Measurements from ENCODE around the gene KRT86.

KRT86 gene

DNA sequence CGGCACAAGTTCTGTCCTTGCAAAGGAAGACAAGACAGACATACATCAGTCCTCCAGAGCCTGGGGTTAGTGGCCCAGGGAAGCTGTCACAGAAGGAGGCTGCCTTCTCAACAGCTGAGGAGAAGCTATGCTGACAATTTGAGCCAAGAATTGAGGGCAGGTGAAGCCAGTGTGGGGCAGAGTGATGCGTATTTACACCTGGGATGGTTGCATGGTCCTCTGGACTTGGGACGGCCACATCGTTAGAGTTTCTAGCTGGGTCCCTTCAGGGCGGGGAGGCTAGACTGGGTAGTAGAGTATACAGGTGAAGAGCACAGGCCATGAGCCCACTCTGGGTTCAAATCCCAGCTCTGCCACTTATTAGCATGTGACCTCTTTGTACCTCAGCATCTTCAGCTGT, 76.3 kb downstream of the KRT86 start:
- no peak for DNase-seq (ENCODE audit: low spot score in 2 of 2)
- H3K27ac Mint-ChIP-seq: no peak overlapping the region
- H3K36me3 Mint-ChIP-seq: no peaks in the 10 kb centered on the region
- peaks cover 28% of the 10 kb centered on the region for H3K4me1 Mint-ChIP-seq
- H3K9me3 Mint-ChIP-seq: no peaks in the 10 kb centered on the region
- H3K4me3 Mint-ChIP-seq: no peak overlapping the region
- no peak for ATAC-seq

- Mint-ChIP-seq H3K4me3 (no peak overlapping the region), H3K36me3 (no peaks in the 10 kb centered on the region), H3K27ac (no peak overlapping the region), H3K9me3 (no peaks in the 10 kb centered on the region), H3K4me1 (peaks cover 28% of the 10 kb centered on the region)
- DNase-seq (ENCODE audit: low spot score in 2 of 2) (peak; percentile 30 to 64), ATAC-seq (peak; percentile 96)
These were observed 77.0 kb downstream of the KRT86 start for GRCh38 chr12:52351196-52352059.

GRCh38 chr12:52352951-52353350, 78.5 kb downstream of the KRT86 start:
- H3K4me3 Mint-ChIP-seq: no peak overlapping the region

GRCh38 chr12:52353766-52354165, 79.3 kb downstream of the KRT86 start:
- H3K36me3 Mint-ChIP-seq: no peaks in the 10 kb centered on the region
- H3K4me1 Mint-ChIP-seq: peaks cover 35% of the 10 kb centered on the region
- no peak overlapping the region for H3K4me3 Mint-ChIP-seq
- ATAC-seq: no peak
- no peaks in the 10 kb centered on the region for H3K9me3 Mint-ChIP-seq
- no peak overlapping the region for H3K27ac Mint-ChIP-seq
- no peak for DNase-seq (ENCODE audit: low spot score in 2 of 2)

More at GRCh38 chr12:52352951-52353350, 78.5 kb downstream of the KRT86 start:
- no peak for DNase-seq (ENCODE audit: low spot score in 2 of 2)
- Mint-ChIP-seq H3K9me3 (no peaks in the 10 kb centered on the region), H3K27ac (no peak overlapping the region), H3K36me3 (no peaks in the 10 kb centered on the region), H3K4me1 (peaks cover 28% of the 10 kb centered on the region)
- ATAC-seq: no peak

DNA sequence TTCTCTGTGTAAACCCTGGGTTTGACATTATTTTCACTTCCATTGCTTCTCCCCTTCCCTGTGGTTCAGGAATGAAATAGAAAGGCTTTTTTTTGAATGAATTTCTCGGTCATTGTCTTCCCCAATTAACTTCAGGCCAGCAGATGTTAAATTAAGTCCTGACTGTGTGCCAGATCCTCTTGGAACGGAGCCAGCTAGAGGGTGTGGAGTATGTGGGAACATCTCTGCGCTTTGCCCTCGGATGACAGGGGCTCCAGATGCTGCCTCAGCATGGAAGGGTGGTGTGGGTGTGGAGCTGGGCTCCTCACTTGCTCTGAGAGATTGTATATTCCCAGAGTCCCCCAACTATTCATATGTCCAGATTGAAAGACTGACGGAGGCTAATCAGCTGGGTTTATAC, 79.8 kb downstream of the KRT86 start:
- ATAC-seq (no peak), DNase-seq (ENCODE audit: low spot score in 2 of 2) (no peak)
- no peaks in the 10 kb centered on the region for H3K36me3 Mint-ChIP-seq
- no peak overlapping the region for H3K4me3 Mint-ChIP-seq
- H3K27ac Mint-ChIP-seq: no peak overlapping the region
- peaks cover 37% of the 10 kb centered on the region for H3K4me1 Mint-ChIP-seq
- no peaks in the 10 kb centered on the region for H3K9me3 Mint-ChIP-seq

DNA sequence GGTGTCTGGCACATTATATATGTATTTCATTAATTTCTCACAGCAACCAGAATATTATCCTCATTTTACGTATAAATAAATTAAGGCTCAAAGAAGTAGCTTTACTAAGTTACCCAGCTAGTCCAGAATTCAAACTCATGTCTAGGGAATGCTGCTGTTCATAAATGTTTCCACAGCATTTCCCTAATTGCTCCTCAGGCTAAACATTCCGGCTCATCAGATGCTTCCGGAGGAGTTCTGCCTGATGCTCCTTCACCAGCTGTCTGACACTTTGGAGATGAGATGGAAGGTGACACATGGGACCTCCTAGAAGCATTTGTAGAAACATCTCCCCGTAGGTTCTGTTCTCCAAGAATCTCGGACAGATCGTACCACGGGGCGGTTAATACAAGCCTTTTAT, 80.7 kb downstream of the KRT86 start:
- DNase-seq (ENCODE audit: low spot score in 2 of 2) (no peak), ATAC-seq (no peak)
- Mint-ChIP-seq H3K27ac (no peak overlapping the region), H3K9me3 (no peaks in the 10 kb centered on the region), H3K4me1 (peaks cover 43% of the 10 kb centered on the region), H3K36me3 (no peaks in the 10 kb centered on the region), H3K4me3 (no peak overlapping the region)

DNA sequence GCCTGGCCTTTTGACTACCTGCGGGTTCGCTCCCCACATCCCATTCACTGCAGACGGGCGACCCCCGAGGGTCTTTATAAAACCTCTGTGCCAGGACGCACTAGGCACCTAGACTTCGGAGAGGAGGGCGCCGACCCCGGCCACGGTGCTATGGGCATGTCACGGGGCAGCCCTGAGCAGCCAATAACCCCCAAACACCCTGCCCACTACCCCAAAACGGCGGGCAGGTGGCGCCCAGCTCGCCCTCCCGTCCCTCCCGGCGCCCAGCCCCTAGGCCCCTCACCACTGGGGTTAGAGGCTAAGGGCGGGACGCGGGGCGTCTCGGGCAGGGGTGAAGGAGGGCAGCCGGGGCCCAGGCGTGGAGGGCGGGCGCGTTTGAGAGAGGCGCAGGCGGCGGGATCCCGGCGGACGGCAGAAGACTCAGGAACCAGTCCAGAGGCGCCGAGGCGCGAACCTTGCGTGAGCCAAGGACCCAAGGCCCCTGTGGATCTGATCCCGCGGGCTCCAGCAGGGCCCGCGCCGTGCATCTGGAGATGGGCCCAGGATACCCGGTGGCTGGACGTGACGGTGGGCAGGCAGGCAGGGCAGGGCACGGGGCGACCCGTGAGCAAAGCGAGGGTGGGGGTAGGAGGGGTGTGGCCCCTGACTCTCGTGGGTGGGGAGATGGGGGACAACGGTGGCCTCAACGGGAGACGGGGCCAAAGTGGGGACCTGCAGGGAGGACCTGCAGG, 81.8 kb downstream of the KRT86 start:
- Mint-ChIP-seq H3K4me1 (peaks cover 46% of the 10 kb centered on the region), H3K36me3 (no peaks in the 10 kb centered on the region), H3K9me3 (no peaks in the 10 kb centered on the region), H3K27ac (no peak overlapping the region), H3K4me3 (no peak overlapping the region)
- ATAC-seq (no peak), DNase-seq (ENCODE audit: low spot score in 2 of 2) (no peak)

GRCh38 chr12:52356762-52357580, 82.5 kb downstream of the KRT86 start:
- ATAC-seq (no peak), DNase-seq (ENCODE audit: low spot score in 2 of 2) (no peak)
- H3K4me3 Mint-ChIP-seq: no peak overlapping the region
- H3K36me3 Mint-ChIP-seq: no peaks in the 10 kb centered on the region
- H3K9me3 Mint-ChIP-seq: no peaks in the 10 kb centered on the region
- peak overlapping the region; percentile 38 for H3K27ac Mint-ChIP-seq
- H3K4me1 Mint-ChIP-seq: peaks cover 48% of the 10 kb centered on the region

Measured in stimulated activated effector memory CD8-positive, alpha-beta T cell treated with anti-CD3 and anti-CD28 coated beads, Interleukin-12 subunit alpha, Interleukin-12 subunit beta, amount 100 ng/mL, for 72 hours (primary cell).